Body of pancreas (tissue), 4 donors: Measurements from ENCODE around the gene DBP.
A peak's percentile ranks its signal among the peaks of the same experiment; 100 is the strongest.

Experiments
- CTCF ChIP-seq, 7 experiments: fragments of 450-650 bp in 4 of 7; fragments of 200-600 bp in 3 of 7; sonication (generic) in 3 of 7; IDR thresholded peaks; one replicate each; pipeline ENCODE4 v1.5.1; 2016 to 2019; ENCODE audit warnings: antibody characterized with exemption in 7 of 7
- POLR2A ChIP-seq, 3 donors: fragments of 450-650 bp; IDR thresholded peaks; one replicate each; pipeline ENCODE4 v1.6.1; 2016; ENCODE audit warnings: antibody characterized with exemption in 3 of 3, mild to moderate bottlenecking in 2 of 3

GRCh38 chr19:48608798-48609263, 28.3 kb downstream of the DBP start:
- TF ChIP-seq CTCF (IDR thresholded peaks at IDR 0.05) = peak in 3 of 7 experiments; percentile 13 to 29 (median 17)
- no peak for TF ChIP-seq POLR2A (IDR thresholded peaks at IDR 0.05)
